GM21423 (cell line): Measurements from ENCODE around the gene TMEM179.

Experiments
- ATAC-seq: cut with Tn5 transposase; IDR thresholded peaks from one replicate; pipeline ENCODE4 v1.9.1; 2021; ENCODE audit warnings: mild to moderate bottlenecking, moderate library complexity; ENCODE audit not compliant: unreplicated experiment

Gene TMEM179

DNA sequence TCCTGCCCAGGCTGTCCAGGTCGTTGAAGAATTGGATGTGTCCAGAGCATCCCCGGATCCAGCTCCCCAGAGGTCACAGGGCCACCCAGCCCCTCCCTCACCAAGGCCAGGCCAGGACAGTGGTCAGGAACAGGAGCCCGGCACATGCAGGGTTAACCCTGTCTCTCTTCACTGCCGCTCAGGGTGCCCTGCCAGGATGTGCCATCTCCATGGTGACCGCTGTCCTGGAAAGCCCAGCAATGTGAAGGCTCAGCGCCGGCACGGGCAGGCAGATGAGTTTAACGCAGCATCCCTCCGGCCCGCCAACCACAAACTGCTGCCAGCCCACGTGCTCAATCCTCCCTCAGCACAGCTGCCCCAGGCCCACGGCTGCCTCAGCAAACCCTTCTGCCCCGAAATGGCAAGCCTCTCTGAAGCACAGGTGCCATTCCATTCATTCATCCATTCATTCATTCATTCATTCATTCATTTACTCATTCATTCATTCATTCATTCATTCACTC, 4.4 kb downstream of the TMEM179 start:
- ATAC-seq = no peak

DNA sequence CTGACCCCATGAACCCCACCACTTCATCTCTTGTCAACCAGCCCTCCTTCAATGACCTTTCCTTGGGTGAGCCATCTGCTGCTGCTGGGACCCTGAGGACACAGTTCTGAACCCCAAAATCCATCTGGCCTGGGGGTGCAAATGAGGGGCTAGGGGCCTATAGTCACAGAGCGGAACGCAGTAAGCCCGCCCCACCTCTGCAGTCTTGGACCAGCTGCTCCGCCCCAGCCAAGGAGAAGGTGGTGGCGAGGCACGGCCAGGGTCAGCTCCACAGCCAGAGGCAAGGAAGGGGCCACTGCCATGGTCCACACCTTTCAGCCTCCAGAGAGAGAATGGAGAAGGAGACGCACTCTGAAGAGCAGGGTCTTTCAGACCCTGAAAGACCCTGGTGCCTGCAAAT, 5.1 kb downstream of the TMEM179 start:
- ATAC-seq = no peak

DNA sequence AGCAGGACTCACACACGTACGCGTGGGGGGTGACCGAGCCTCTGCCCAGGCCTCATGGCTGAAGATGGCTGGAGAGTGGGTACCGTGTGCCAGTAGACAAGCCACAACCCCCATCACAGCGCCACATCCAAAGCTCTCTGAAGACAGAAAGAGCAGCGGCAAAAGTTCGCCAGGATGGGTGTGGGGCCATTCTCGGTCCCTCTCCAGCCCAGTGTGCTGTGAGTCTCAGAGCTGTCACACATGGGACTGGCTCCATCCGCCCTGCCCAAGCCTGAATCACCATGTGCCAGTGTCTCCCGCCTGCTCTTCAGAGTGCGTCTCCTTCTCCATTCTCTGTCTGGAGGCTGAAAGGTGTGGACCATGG, 5.7 kb downstream of the TMEM179 start:
- ATAC-seq = no peak

DNA sequence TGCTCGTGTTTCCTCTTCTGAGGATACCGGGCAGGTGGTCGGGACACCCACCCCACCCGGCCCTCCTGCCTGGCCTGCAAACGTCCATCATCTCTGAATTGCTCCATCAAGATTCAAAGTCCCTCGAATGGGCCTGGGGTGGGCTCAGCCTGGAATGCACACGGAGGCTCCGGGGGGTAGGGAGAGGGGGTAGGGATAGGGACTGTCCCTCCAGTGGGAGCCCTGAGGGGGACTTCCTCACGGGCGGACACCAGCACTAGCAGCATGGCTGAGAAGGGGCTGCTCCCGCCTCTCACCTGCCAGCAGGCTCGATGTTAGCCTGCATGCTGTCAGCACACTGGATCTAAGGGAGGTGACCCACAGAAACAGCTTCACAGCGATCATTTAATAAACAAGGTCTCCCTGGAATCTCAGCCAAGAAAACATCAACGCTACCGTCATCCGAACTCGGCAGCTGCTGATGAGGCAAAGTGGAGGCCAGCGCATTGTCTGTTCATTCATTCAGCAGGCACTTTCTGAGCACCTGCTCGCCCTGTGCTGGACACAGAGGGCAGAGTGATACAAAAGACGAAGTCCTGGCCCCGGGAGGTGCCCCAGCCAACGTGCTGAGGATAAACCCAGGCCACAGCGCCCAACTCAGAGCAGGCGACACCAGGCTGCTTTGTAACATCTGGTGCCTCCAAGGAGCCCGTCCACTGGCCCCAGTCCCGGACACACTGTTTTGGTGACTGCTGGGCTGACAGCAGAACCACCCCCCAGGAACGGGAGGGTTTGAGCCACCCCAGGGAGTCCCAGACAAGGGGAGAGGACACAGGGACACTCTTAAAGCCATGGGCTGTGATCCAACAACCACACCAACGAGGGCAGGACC, 6.3 kb downstream of the TMEM179 start:
- no peak for ATAC-seq

DNA sequence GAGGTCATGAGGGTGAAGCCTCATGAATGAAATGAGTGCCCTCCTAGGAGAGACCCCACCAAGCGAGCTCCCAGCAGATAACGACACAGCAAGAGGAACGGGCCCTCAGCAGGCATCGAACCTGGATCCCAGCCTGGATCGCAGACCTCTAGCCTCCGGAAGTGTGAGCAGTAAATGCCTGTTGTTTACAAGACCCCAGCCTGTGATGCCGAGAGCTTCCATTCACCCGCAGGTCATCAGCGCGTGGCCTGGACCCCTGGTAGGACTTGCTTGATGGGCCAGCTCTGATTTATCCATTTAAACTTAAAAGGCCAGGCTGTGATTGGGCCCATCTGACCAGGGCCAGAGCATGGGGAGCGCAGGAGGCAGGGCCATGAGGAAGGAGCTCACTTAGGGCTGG, 7.0 kb downstream of the TMEM179 start:
- ATAC-seq = no peak

DNA sequence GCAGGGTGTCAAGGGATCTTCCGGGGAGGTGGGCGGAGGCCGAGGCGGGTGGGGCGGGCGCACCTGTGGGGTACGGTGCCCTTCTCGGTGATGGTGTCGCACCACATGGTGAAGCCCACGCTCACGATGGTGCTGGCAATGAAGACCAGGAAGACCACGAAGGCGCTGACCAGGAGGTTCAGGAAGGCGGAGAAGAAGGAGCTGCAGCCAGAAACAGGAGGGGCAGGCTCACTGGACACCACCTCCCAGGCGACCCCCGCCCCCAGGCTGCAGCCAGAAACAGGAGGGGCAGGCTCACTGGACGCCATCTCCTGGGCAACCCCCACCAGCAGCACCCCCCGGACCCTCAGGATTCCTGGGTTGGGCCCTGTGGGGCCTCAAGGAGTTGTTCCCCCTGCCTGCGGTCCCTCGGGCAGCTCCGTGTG, 7.6 kb downstream of the TMEM179 start:
- no peak for ATAC-seq

DNA sequence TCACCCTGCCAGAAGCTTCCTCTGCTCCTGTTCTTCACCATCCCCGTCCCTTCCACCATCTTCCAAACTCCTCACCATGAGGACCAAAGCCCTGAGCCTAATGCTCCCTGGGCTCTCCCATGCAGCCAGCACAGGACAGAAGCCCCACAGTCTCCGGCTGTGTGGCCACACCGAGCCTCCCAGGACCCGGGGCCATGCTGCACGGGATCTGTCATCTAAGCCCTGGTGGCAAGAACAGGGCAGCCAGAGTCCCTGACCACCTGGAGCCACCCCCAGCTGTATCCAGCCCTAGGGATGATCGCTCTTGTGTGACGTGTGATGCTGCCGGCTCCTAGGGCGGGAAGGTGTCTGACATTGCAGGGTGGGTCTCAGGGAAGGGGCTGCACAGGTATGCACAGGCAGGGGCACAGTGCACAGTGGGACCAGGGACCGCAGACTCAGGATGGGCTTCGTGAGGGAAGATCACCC, 8.1 kb downstream of the TMEM179 start:
- ATAC-seq = no peak

DNA sequence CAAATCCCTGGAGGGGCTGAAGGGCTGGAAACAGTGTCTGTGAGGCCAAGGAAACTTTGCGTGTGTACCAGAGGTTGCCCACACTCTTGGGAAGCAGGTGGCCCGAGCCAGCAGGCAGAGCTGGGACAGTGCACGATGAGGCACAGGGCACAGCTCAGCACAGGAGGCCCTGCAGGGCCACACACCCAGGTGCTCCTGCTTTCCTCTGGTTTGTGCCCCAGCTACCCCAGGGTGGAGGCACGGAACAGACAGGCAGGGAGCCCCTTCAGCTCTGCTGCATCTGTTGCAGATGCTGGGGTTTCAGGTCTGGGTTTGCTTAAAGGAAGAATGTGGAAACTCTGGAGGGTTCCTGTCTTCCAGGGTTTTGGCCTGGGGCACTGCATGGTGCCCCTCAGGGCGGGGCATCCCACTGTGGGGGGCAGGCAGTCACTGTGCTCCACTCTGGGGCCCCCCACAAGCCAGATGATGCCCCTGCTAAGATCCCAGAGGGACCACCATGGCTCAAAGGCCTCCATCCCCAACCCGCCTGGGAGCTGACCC, 8.6 kb downstream of the TMEM179 start:
- no peak for ATAC-seq

DNA sequence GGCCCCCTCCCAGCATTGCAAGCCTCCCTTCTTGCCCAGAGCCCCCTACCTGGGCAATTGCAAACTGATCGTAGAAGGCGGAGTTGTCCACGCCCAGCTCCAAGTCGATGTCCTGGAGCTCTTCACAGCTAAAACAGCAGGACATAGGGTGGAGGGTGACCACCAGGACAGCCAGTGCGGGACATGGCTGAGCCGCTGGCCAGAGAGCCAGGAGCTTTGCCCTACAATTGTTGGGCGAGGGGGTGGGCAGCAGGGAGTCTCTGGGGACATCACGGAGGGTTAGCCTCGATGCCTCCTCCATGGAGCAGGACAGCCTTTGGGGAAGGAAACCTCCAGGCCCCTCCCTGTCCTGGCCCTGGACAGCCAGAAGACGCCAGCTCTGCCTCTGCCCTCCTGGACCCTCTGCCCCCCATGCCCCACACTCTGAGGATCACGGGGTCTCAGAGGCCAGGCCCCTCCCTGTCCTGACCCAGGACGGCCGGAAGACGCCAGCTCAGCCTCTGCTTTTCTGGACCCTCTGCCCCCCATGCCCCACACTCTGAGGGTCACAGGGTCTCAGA, 9.4 kb downstream of the TMEM179 start:
- no peak for ATAC-seq

DNA sequence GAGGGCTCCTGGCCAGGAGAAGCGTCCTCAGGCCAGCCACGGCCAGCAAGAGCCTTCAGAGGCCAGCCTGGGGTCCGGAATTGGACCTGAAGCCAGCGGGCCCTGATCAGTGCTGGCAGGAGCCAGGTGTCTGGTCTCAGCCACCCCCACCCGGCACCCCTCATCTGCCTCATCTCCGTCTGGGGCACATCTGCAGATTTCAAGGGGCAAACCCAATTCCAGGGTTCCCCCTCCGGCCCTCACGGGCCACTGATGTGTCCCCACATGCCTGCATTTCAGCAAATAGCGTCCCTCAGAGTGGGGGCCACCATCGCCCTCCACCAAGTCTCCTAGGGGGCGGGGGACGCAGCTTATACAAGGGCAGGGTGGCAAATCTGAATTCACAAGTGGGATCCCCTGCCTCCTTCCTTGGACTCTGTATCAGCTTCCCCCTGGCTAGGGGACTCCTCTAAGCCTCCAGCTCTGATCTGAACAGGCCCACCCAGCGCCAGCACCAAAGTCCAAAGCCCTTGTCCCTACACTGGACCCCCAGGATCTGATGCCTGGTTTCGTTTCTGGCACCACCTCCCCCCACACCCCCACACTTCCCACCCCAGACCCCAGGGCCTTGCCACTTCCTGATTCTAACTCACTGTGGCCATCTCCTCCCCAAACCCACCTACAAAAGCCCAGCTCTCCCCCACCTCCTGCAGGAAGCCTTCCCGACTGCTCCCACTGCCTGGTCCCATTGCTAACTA, 10.1 kb downstream of the TMEM179 start:
- ATAC-seq = no peak

DNA sequence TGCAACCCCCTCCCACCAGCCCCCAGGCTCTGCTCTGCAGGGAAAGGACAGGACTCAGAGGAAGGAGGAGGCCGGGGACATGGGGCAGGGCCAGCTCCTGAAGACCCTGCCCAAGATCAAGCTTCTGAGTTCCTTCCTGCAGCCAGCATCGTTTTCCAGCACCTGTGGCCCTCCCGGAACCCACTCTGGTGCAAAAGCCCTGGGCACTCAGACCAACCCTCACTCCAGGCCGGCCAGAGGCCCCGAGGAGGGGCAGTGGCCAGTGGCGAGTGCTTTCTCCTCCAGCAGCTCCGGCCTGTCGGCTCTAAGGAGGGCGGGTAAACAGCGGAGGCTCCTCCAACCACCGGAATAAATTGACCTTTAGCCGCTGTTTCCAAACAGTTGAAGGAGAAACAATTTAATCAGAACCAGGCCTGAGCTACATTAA, 10.8 kb downstream of the TMEM179 start:
- no peak for ATAC-seq

DNA sequence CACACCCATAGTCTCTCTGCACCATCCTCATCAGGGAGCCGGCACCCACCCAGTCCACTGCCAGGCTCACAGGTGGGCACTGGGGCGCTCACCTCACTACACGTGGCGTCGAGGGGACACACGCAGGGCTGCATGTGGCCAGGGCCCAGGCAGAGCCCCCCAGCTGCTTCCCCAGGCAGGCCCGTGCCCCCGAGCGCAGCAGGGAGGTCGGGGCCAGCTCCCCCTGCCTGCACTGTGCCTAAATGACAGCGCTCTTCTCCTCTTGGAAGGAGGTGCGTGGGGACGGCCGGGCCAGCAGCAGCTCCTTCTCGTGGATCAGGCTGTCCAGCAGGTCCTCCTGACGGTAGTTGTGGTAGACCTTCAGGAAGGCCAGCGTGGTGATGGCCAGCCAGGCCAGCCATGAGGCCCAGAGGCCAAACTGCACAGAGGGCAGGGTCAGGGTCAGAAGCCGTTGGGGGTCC, 11.3 kb downstream of the TMEM179 start:
- ATAC-seq = no peak

DNA sequence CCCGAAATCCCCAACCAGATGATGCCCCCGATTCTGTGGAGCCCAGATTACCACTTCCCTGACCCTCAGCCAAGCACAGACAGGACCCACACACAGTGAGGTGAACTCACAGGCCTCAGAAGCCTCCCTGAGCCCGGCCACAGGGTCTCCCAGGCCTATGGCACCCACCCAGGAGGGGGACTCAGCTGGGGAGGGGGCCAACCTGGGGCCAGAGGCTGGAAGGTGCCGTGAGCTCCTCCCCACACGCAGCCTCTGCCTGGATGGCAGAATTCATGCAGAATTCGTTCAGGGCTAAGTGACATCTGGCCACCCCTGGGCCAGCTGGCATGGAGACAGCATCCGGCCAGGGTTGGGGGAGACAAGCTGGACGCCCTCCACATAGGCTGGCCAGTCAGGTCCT, 11.8 kb downstream of the TMEM179 start:
- ATAC-seq = no peak

DNA sequence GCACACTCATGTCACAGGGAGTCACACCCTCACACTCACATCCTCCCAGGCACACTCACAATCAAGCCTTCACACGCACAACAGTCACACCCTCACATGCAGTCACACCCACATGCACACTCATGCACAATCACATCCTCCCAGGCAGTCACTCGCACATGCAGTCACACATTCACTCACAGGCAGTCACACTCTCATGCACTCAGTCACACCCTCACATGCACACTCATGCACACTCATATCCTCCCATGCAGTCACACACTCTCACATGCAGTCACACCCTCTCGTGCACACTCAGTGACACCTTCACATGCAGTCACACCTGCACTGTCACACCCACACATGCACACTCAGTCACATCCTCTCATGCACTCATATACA, 12.3 kb downstream of the TMEM179 start:
- ATAC-seq = no peak

DNA sequence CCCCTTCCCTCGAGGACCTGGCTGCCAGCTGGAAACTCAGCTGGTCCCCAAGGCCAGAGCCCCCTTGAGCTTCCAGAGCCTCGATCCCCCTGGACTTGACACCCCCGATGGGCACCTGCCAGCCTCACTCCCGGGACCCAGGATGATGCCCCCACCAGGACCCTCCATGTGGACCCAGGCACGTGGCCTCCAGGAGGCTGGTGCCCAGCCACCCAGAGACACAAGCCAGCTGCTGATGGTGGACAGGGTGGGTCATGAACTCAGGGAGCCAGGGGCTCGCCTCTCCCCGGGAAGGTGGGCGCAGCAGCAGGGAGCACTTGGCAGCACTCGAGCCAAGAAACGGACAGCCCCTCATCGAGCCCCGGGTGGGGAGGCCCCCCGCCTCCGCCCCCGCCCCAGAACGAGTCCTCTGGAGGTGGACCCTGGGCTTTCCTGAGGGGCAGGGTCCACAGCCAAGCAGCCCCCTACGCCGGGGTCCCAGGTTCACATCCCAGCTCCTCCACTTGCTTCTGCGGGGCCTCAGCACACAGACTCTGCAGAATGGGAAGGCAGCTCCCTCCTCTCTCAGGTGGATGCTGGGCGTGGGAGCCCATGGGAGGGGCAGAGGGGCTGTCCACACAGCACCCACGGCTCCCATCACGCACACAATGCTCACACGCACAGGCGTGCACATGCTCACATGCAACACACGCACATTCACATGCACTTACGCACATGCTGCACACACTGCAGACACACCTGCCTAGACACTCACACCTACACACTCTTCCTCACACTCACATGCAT, 12.9 kb downstream of the TMEM179 start:
- no peak for ATAC-seq

DNA sequence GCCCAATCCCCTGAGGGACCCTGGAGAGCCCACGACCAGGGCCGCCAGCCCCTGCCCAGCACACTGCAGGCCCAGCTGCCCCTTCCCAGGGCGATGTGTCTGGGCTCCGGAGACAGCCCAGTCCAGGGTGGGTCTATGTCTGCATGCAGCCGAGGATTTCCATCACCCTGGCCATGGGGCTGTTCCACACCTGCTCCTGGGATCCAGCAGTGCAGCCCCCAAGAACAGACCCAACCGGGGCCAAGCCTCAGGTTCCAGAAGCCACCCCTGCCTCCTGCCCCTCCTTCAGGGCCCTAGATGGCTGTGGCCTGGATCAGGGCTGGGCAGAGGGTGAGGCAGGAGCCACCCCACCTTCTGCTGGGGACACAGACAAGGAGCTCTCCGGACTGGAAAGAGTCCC, 13.5 kb downstream of the TMEM179 start:
- no peak for ATAC-seq

DNA sequence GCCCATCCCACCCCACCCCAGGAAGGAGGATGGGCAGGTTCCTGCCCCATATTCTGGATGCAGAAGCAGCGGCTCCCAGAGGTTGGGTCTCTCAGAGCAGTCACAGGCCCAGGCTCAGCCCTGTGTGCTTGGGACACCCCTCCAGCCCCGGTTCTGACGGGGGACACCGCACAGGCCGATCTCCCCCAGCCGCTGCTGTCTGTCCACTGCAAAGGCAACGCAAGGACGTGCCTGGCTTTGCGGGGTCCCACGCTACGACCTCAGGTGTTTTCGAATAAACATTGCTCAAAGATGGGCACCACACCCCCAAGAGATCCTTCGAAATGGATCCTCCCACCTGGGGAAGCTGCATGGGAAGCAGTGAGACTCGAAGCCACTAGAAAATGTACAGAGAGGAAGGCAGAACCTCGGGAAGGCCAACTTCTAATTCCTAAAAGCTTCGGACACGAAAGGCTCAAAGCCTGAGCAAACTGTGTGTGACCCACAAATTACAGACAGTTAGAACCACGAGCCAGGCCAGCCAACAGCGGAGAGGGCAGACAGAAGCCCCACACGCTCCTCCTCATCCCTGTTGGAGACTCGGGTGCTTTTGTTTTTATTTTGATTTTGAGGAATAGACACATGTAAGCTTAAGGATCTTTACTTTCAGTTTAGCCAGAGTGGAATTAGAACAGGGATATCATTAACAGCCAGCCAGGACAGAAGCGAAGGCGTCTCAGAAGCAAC, 14.2 kb downstream of the TMEM179 start:
- no peak for ATAC-seq

DNA sequence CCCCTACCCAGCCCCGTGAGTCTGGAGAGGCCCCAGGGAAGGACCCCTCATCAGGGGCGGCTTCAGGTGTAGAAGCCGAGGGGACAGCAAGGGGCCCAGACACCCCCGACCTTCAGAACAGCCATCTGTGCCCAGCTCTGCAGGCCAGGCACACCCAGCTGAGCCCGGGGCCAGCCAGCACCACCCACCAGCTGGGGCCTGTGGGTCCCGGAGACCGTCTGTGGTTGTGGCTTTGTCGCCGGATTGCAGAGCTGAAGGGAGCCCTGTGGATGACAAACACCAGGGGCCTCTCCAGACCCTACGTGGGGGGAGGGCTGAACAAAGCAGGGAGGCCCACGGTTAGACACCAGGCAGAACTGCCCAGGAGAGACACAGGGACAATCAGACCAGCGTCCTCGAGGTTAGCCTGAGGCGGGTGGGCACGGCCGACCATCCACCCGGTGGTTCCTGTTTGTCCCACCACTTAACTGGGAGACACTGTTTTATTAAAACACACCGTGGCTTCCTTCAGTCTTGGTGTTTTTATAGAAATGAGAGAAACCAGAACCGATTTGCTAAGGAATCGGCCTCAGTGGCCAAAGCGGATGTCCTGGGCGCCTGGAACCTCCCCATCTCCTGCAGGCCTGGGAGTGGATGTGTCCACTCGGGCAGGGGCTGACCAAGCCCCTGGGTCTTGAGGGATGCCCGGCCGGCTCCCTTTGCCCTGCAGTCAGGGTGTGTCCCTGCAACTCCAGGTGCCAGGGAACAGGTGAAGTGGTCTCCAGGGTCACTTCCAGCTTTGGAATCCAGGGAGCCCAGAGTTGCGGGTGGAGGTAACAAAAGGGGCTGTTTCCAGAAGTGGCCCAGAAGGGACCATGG, 15.0 kb downstream of the TMEM179 start:
- no peak for ATAC-seq
